Nephron progenitor cell (in vitro differentiated cells): ENCODE results near the gene CACNA2D2.

Source experiments
- DNase-seq: peaks from one replicate; pipeline ENCODE4 v3.0.0; 2021
- H3K27ac Mint-ChIP-seq: 2 replicates; pipeline ENCODE4 v1.8.0; 2021; ENCODE audit warnings: mild to moderate bottlenecking, moderate library complexity, mixed read lengths
- H3K27me3 Mint-ChIP-seq: 2 replicates; pipeline ENCODE4 v1.8.0; 2021; ENCODE audit warnings: mild to moderate bottlenecking, low read depth, mixed read lengths; ENCODE audit not compliant: poor library complexity
- H3K36me3 Mint-ChIP-seq: 2 replicates; pipeline ENCODE4 v1.8.0; 2021; ENCODE audit warnings: low read depth, mixed read lengths
- H3K4me1 Mint-ChIP-seq: 2 replicates; pipeline ENCODE4 v1.8.0; 2021; ENCODE audit warnings: mixed read lengths
- H3K4me3 Mint-ChIP-seq: 2 replicates; pipeline ENCODE4 v1.8.0; 2021; ENCODE audit warnings: mild to moderate bottlenecking, moderate library complexity, mixed read lengths
- H3K9me3 Mint-ChIP-seq: 2 replicates; pipeline ENCODE4 v1.8.0; 2021; ENCODE audit warnings: mild to moderate bottlenecking, moderate library complexity, mixed read lengths
- CTCF ChIP-seq: fragments of 200-600 bp; sonication (generic); IDR thresholded peaks from 2 replicates; pipeline ENCODE4 v1.5.0; 2021; ENCODE audit warnings: antibody characterized with exemption

The CACNA2D2 gene

GRCh38 chr3:50380405-50381085, 122.9 kb downstream of the CACNA2D2 start:
- no peak overlapping the region for H3K27ac Mint-ChIP-seq
- no peak for TF ChIP-seq CTCF
- peaks cover 49% of the 10 kb centered on the region for H3K4me1 Mint-ChIP-seq
- H3K4me3 Mint-ChIP-seq: no peak overlapping the region
- DNase-seq: no peak
- H3K9me3 Mint-ChIP-seq: no peaks in the 10 kb centered on the region
- H3K36me3 Mint-ChIP-seq: no peaks in the 10 kb centered on the region
- peaks cover 4% of the 10 kb centered on the region for H3K27me3 Mint-ChIP-seq

GRCh38 chr3:50378757-50379156, 124.7 kb downstream of the CACNA2D2 start:
- no peaks in the 10 kb centered on the region for H3K36me3 Mint-ChIP-seq
- no peak overlapping the region for H3K27ac Mint-ChIP-seq
- TF ChIP-seq CTCF: no peak
- no peaks in the 10 kb centered on the region for H3K27me3 Mint-ChIP-seq
- H3K4me1 Mint-ChIP-seq: peaks cover 62% of the 10 kb centered on the region
- H3K4me3 Mint-ChIP-seq: no peak overlapping the region
- no peaks in the 10 kb centered on the region for H3K9me3 Mint-ChIP-seq
- no peak for DNase-seq

- Mint-ChIP-seq H3K36me3 (no peaks in the 10 kb centered on the region), H3K4me3 (no peak overlapping the region), H3K9me3 (no peaks in the 10 kb centered on the region), H3K4me1 (peaks cover 64% of the 10 kb centered on the region), H3K27me3 (no peaks in the 10 kb centered on the region), H3K27ac (no peak overlapping the region)
- TF ChIP-seq CTCF: no peak
- no peak for DNase-seq
Observed at GRCh38 chr3:50378024-50378423, 125.4 kb downstream of the CACNA2D2 start.

- H3K4me1 Mint-ChIP-seq: peaks cover 71% of the 10 kb centered on the region
- no peak for TF ChIP-seq CTCF
- H3K9me3 Mint-ChIP-seq: no peaks in the 10 kb centered on the region
- no peak overlapping the region for H3K4me3 Mint-ChIP-seq
- H3K36me3 Mint-ChIP-seq: no peaks in the 10 kb centered on the region
- DNase-seq: no peak
- no peak overlapping the region for H3K27ac Mint-ChIP-seq
- peaks cover 2% of the 10 kb centered on the region for H3K27me3 Mint-ChIP-seq
Observed at GRCh38 chr3:50375258-50375931, 128.0 kb downstream of the CACNA2D2 start.

- H3K27ac Mint-ChIP-seq: no peak overlapping the region
- H3K27me3 Mint-ChIP-seq: peaks cover 2% of the 10 kb centered on the region
- no peaks in the 10 kb centered on the region for H3K36me3 Mint-ChIP-seq
- no peak for TF ChIP-seq CTCF
- H3K9me3 Mint-ChIP-seq: no peaks in the 10 kb centered on the region
- no peak overlapping the region for H3K4me3 Mint-ChIP-seq
- no peak for DNase-seq
- H3K4me1 Mint-ChIP-seq: peaks cover 65% of the 10 kb centered on the region
Observed at GRCh38 chr3:50374363-50375257, 128.8 kb downstream of the CACNA2D2 start.
